PC-3 (cell line): ENCODE data around the gene GPC6.

Experiments
- EZH2 ChIP-seq: fragments of 300-600 bp; sonication (generic); IDR thresholded peaks from one replicate; pipeline ENCODE4 v1.6.1; 2017; ENCODE audit warnings: antibody characterized with exemption, mild to moderate bottlenecking, low read length; ENCODE audit not compliant: unreplicated experiment
- TF ChIP-seq, protein P1 (sequence below): fragments of 300-600 bp; sonication (generic); conservative IDR thresholded peaks from 2 replicates; pipeline ENCODE4 v1.5.1; 2017; ENCODE audit warnings: antibody characterized with exemption, low read depth, mild to moderate bottlenecking, low read length

DNA sequence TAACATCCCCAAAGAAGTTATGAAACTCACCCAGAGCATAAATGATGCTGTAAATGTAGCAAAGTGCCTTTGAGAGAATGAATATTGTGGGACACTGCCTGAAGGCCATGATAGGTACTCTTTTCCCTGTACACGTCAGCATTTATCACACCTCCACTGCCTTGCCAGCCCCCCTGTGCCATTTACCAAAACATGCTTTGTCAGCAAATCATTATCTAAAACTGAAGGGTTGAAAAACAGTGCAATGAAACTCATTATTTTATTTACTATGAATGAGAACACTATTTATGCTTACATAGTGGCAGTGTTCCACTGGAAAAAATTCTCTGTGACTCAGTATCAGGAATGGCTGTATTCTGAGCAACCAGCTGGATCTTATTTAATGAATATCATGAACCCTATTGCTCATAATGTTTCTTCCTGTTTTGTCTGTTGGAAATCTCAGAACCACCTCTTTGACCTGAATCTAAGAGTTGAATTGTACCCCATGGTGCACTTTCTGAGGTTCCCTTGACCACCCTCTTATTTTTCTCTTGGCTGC is 688.7 kb downstream of the GPC6 start:
- TF ChIP-seq EZH2: no peak
- TF ChIP-seq, protein P1, sequence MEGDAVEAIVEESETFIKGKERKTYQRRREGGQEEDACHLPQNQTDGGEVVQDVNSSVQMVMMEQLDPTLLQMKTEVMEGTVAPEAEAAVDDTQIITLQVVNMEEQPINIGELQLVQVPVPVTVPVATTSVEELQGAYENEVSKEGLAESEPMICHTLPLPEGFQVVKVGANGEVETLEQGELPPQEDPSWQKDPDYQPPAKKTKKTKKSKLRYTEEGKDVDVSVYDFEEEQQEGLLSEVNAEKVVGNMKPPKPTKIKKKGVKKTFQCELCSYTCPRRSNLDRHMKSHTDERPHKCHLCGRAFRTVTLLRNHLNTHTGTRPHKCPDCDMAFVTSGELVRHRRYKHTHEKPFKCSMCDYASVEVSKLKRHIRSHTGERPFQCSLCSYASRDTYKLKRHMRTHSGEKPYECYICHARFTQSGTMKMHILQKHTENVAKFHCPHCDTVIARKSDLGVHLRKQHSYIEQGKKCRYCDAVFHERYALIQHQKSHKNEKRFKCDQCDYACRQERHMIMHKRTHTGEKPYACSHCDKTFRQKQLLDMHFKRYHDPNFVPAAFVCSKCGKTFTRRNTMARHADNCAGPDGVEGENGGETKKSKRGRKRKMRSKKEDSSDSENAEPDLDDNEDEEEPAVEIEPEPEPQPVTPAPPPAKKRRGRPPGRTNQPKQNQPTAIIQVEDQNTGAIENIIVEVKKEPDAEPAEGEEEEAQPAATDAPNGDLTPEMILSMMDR: no peak
